G401.6 (cell line): Measurements from ENCODE around the gene METTL23.

Experiments
- FAIRE-seq: peaks from 2 replicates; lab custom pipeline; 2012; peaks lifted over from hg19 to GRCh38; lab: Jason Lieb, UNC

Gene METTL23, protein sequence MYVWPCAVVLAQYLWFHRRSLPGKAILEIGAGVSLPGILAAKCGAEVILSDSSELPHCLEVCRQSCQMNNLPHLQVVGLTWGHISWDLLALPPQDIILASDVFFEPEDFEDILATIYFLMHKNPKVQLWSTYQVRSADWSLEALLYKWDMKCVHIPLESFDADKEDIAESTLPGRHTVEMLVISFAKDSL

DNA sequence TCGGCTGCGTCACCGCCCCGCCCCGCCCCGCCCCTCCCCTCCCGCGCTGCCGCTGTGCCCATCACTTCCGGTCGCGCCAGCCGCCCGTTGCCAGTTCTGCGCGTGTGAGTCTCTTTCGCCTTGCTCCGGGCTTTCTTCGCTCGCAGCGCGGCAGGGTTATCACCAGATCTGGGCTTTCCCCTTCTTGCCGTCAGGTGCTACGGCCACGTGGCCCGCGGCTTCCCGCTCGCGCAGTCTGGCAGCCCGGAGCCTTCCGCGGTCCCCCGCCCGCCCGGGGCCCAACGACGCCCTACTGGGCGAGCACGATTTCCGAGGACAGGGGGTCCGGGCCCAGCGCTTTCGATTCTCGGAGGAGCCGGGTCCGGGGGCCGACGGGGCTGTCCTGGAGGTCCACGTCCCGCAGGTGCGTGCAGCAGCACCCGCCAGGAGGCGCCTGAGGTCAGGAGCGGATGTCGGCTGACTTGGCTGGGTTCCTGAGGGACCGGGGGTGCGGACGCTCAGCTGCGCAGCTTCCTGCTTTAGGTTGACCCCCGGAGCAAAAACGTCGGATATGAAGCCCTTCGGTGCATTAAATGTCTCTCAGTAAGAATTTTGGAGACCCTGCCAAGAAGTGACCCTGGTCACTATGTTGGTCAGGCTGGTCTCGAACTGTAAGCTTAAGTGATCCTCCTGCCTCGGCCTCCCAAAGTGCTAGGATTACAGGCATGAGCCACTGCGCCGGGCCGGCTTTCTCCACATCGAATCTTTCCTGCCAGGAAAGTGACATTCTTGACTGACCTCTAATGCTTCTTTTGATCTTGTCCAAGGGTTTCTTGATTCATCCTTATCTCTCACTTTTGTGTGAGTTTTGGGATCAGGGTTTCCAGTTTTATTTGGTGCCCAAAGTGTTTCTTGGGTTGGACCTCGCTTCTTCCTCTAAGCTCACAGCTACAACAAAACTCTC lies at the start of gene METTL23:
METTL23 (plus strand) TSS at position 64 of the 943 bp plus-strand sequence. CDS start 2,872 bp downstream, outside the sequence.
- FAIRE-seq: no peak

DNA sequence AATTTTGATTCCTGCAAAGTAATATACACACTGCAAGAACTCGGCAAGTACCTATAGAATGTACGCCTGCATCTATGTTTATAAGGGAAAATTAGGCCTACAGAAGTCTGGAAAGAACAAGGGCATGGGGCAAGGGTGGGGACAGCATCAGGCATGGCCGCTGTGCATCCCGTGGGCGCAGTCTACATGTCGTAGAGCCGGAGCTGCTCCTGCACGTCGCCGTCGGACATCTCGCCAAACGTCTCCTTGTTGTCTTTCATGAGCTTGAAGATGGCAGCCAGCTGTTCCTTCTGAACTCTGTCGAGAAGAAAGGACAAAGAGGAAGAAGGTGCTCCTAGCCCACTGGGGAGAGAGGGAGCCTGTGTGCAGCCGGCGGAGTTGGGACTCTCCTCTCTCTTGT lies 49.2 kb upstream of the METTL23 start:
- FAIRE-seq: no peak

DNA sequence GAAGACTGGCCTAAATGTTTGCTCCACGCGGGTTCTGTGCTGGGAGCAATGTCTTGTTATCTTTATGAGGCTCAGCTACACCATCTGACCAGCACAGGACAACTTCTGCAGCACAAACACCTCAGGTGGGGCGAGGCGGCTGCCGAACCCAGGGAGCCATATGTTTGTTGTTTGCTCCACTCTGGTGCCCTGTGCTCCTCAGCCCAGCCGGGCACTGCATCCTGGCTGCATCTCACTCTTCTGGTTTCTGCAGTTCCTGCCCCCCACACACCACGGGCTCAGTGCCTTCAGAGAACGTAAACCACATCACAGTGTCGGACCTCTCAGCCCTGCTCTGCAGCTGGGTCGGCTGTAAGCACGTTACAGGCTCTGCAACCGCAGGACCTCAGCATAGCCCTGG lies 48.3 kb upstream of the METTL23 start:
- FAIRE-seq: no peak

DNA sequence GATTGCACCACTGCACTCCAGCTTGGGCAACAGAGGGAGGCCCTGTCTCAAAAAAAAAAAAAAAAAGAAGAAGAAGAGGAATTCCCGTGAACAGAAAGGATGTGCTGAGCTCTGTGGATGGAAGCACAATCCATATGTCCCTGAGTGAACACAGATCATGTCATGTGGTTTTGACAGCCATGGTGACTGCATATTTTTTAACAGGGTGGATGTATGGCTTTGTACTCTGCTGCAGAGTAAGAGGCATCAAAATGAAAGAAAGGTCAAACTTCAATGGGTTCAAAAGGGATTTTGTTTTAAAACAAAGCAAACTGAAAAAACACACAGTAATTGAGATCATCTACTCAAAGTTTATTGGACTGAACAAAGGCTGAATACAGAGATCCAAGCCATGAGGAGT lies 47.4 kb upstream of the METTL23 start:
- no peak for FAIRE-seq

DNA sequence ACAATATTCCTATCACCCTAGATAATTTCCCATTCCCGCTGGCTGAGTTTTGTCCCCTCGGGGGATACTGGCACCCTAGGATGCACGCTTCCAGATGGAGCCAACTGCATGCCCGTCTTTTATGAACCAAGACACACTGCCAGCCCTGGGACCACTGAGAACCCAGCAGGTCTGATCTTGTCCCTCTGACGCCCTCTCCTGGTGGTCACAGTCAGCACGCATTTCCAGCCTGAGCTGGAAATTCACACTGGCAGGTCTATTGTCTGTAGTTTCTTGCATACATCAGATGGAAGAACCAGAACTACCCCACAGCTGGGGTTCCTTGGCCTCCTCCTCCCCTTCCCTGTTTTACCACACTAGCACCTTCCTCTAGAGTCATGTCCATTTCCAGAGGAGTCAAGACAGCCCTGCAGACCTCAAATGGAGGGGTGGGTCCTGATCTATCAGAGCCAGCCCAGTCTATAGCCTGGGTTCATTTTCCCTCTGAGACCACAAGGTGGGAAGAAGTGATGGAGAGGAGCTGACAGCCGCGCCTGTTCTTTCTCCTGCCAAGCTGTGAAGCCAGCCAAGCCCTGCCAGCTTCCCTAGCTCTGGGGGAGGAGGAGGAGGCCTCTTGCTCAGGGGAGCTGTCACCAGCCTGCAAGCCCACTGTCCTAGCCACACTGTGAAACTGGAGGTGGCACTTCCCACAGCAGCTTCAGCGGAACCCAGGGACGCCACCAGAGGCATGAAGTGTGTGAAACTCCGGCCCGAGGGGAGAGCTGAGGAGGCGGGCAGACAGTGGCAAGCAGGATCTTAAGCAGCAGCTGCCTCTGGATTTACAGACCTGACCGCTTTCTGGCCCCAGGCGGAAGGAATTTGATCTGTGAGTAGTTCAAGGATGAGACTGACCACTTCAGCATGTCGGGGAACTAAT lies 45.2 kb upstream of the METTL23 start:
- FAIRE-seq: peak; percentile 69

DNA sequence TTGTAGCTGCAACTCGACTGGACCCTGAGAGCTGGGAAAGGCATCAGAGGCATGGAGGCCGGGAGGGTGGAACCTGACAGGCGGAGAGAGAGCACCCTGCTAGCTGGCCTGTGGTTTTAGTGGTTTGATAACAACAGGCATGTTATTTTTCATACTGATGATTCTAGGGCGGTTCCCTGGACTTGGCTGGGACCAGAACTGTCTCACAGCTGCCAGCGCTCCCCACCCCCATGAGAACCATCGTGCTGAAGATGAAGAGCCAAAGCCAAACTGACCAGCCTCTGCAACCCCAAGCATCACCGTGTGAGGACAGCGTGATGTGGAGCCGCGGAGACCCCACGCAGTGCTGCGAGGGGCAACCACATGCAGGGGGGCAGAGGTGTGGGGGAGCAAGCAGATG lies 44.3 kb upstream of the METTL23 start:
- FAIRE-seq: no peak

DNA sequence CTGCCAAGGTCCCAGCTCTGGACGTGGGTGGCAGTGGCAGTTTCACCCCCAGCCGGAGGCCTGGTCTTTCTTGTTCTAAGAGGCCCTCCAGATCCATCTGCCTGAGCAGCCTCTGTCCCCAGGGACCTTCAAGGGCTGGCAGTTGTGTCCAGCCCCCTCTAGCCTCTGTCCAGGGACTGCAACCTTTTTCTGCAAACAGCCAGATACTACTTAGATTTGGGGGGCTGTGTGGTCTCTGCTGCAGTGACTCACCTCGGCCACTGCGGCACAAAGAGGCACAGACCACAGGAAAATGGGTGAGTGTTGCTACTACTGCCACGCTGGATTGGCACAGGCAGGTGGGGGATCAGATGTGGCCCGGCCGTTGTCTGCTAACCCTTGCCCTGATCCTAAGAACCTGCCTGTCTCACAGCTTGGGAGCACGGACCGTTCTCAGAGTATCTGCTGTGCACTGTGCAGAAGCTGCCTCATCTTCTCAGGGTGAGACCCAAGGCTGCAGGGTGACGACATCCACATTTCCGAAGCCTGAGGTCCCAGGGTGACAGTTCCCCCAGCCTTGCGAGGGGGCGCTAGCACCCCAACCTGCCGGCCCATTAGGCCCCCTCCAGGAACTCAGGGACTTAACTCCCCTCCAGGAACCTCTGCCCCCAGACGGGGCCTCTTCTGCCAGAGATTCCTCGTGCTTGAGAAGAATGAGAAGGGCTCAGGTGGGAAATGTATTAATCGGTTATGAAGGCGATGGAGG lies 43.5 kb upstream of the METTL23 start:
- no peak for FAIRE-seq

DNA sequence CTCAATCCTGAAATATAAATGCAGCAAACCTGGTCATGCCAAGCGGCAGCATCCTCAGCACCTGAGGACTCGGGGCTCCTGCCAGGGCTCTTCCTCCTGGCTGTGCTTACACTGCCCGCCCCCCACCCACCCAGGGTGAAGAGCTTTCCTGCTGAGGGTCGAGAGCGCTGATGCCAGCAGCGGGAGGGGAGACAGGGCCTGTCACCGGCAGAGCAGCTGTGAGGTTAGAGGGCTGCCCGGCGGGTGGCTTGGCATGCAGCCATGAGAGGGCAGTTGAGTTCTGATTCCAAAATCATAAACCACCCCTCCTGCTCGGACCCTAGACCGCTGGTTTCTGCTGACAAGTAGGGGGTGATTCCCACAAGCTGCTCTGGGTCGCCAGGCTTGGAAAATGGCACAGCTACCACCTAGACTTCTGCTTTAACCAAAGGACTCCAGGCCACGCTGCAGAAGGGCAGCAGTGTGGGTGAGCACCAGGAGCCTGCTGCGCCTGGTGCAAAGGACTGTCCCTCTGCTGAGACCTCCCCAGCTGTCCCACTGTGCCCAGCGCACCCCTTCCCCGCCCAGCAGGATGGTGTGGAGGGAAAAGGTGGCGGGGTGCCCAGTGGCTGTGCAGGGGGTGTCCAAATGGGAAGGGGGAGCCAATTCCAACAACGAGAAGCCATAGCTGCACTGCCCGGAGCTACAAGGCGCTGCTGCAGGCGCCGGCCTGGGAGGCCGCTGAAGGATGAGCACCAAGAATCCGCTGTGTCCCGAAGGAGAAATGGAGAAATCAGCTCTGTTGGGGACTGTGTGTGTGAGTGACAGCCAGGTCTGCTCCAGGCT lies 42.5 kb upstream of the METTL23 start:
- no peak for FAIRE-seq

DNA sequence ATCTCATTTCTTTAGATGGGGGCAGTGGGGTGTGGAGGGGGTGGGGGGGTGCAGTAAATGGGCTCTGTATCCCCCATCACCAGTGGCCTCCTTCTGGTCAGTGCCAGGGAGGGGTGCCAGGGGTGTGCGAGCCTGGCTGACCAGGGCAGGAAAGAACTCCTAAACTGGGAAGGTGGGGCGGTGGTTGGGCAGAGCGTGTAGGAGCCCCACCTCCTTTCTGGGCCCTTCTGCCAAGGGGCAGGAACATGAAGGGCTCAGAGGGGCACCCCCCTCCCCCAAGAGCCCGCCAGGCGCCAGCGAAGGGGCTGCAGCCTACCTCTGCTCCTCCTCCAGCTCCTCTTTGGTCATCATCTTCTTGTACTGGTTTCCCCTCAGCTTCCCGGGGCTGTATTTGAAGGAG lies 41.9 kb upstream of the METTL23 start:
- FAIRE-seq: no peak

DNA sequence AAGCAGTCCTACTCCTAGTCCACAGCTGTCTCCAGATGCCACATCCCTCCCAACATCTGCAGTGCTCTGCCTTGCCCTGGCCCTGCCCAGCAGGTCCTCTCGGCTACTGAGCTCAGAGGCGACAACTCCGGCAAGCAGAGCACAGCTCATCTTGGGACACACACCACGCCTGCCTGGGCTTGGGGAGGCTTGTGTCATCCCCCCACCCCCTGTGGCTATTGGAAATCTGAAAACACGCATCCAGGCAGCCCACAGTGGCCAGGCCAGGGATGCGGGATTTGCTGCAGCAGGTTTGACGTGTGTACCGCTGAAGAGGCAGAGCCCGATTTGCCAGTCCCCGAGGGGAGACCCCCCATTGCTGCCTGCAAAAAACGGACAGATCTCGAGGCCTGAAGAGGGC lies 41.3 kb upstream of the METTL23 start:
- no peak for FAIRE-seq

DNA sequence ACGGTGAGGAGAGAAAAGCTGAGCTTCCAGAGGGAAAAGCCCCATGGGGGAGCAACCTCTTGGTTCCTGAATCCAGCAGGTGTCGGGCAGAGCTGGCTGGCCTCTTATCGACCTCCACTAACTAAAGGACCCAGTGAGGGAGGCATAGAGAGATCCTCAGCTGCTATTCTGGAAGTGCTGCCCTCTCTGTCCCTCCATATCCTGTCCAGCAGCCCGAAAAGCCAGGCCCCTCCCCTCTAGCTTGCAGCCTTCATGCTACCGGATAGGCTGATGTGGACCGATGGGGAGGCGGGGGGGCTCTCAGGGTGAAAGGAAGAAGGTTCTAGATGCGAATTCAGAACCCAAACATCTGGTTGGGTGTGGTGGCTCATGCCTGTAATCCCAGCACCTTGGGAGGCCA lies 40.8 kb upstream of the METTL23 start:
- no peak for FAIRE-seq

DNA sequence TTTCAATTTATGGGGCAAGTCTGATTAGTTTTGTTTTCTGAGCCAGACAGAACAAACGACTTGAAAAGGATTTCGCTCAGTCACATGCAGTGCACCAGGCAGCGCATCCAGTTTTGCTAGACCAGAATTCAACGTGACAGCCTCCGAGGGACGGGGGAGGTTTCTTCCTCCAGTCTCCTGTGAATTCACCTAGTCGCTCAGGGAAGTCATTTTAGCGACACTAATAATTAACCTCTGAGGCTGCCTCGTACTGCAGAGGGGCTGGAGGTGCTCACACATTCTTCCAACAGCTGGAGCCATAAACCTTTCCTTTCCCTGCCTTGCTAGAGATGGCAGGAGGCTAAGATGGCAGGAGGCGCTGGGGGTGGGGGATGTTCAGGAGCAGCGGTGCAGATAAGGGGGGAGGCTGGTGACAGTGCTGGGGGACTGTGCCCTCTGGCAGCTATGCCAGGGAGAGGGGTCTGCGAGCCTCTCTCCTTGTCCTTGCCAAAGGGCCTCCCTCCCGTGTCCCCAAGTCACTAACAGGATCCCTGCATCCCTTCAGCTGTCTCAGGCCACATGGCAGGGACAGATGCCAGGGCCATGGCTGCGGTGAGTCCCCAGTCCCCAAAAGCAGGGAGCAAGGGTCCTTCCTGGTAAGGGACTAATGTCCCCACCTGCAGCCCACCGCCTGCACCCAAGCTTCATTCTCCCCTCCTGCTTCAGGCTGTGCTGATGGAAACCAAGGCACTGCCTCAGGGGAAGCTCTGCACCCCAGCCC lies 39.9 kb upstream of the METTL23 start:
- FAIRE-seq: no peak

DNA sequence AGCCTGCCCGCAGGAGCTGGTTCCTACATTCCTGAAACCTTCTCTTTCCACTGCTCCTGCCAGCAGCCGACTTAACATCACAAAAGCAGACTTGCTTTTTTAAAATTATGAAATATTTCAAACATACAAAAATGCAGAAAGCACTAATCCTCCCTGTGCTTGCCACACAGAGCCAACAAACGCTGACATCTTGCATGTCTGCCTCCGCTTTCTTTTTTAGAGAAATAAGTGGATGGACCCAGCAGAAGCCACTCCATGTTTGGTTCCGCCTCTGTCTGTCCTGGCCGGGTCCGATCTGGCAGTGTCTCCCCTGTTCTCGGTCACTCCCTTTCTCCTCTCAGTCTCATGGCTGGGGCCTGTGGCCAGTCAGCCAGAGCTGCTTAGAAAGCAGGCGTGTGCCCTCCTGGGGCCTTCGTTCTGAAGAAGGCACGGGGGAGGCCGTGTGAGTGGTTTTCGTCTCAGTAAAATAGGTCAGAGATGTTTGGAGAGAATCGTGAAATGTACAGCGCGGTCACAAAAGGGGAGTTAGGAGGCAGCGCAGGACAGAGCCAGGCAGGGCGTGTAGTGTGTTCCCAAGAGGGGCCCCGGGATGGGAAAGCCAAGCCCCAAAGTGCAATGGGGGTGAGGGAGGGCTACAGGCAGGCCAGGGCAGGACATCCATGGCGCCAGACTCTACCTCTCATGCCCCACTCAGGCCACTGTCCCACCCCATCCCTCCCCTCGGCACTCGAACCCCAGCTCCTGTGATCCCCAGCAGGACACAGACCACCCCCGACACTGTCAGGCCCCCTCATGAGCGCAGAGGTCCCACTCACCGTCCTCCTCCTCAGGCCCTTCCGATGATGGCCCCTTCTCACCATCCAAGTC lies 39.1 kb upstream of the METTL23 start:
- no peak for FAIRE-seq

DNA sequence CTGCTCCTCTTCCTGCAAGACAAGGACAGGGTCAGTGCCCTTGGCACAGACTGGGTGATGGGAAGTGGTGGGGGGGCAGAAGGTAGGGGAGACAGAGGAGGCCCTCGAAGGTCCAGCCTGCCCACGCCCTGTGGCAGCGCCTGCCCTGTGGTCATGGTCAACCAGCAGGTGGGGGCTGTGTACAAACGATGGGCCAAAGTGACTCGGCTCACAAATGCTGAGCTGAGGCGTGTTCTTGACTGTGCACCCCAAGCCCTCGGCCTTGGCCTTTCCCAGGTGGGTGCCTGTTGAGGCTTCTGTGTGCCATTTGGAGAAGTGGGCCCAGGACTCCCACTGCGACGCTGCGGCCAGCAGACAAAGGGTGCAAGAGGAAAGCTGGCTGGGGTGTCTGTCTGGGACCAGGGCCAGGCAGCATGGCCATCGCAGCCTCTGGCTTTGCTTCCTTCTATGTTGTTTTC lies 38.4 kb upstream of the METTL23 start:
- FAIRE-seq: no peak

DNA sequence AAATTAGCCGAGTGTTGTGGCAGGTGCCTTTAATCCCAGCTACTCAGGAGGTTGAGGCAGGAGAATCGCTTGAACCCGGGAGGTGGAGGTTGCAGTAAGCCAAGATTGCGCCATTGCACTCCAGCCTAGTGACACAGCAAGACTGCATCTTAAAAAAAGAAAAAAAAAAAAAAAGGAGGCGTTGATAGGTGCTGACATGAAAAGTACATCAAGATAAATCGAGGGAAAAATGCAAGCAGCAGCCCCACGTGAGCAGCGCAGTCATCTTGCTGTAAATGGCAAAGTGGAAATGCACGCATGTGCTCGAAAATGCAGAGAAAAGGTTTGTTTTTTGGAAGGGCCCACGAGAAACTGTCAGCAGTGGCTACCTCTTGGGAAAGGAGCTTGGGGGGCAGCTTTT lies 36.8 kb upstream of the METTL23 start:
- FAIRE-seq: no peak

DNA sequence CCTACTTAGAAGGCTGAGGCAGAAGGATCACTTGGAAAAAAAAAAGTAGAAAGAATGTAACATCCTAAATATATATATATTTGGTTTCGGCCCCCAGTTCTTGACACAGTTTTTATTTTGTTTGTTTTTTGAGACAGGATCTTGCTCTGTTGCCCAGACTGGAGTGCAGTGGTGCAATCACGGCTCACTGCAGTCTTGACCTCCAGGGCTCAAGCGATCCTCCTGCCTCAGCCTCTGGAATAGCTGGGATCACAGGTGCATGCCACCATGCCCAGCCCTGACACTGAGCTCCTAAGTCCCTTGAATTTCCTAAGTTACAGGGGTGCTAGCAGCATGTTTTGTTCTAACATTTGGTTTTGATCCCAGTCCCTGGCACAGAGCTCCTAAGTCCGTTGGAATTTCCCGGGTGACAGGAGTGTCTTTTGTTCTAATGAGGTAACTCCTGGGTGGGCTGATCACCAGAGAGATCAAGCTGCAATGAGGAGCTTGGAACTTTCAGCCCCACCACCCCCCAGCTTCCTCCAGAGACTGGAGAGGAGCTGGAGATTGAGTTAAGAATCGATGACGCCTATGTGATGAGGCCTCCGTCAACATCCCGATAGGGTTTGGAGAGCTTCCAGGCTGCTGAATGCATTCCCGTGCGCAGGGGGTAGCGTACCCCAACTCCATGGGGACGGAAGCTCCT lies 35.9 kb upstream of the METTL23 start:
- no peak for FAIRE-seq

DNA sequence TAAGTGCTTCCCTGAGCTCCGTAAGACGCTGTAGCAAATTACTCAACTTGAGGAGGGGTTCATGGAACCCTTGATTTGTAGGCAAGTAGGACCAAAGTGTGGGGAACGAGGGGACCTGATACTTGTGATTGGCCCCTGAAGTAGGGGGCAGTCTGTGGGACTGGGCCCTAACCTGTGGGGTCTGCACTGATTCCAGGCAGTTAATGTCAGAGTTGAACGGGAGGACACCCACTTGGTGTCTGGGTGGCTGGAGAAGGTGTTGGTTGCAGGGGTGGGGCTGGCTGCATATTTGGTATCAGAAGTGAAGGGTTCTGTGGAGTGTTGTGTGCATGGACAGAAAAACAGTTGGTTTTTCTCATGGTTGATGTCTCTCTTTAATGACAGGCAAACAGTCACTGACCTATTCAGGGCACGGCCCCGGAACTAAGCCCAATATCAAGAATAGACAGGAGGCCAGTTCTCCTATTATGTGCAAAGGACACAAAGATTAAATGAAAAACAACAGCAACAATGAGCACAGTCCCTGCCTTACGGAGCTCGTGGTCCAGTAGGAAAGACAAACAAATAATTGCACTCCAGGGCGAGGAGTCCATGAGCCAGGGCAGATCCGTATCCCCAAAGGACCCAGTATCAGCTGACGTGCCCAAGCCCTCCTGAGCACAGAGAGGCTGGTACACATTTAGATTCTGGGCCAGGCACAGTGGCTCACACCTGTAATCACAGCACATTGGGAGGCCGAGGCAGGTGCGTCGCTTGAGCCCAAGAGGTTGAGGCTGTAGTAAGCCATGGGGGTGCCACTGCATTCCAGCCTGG lies 35.1 kb upstream of the METTL23 start:
- no peak for FAIRE-seq
